ENCODE results near the gene MTCL3.

Gene MTCL3

DNA sequence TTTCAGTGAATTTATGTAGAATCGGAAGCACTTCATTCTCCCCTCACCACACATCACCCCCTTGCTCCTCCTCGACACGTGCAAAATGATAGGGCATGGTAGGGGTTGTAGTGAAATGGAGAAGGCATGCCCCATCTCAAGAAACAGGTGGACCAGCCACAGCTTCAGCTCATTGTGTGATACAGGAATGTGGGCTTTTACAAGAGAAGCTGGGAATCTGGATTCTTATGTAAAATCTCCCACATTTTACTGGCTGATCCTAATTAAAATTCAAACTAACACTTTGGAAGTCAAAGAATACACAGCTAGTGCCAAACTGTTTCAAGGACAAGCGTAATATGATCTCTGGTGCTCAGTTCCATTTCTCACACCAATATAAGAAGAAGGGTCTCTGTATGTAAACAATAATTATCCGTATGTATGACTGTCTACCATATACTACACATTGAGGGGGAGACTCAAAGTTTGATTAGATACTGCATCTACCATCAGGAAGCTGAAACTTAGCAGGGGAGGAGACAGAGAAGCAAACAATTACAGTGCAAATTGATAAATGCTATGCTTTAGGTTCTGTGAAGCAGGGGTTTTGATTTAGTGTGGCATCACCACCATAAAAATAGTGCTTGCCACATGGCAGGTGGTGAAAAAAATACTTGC, 35.6 kb downstream of the MTCL3 start:
- H3K4me3 ChIP-seq (ENCODE audit: low read length): no peak overlapping the region
- no peak overlapping the region for H3K27ac ChIP-seq (ENCODE audit: low read length)
- peak in 1 of 3 donors; percentile 7 for ATAC-seq
- Mint-ChIP-seq H3K9me3 (peaks cover 0 to 2% of the 10 kb centered on the region in 2 donors), H3K4me3 (peak overlapping the region; percentile 62), H3K4me1 (peaks cover 16 to 19% of the 10 kb centered on the region in 2 donors), H3K36me3 (no peaks in the 10 kb centered on the region), H3K27me3 (ENCODE audit: low read depth in 2 of 2) (peaks cover 0 to 4% of the 10 kb centered on the region in 2 donors), H3K27ac (peak overlapping the region; percentile 35 to 62)
- WGBS (ENCODE audit: insufficient coverage): no CpG with 5 or more reads among the region's 5 CpGs
- DNase-seq: peak in 1 of 2 donors; percentile 6
- no peaks in the 10 kb centered on the region for H3K27me3 ChIP-seq (ENCODE audit: control insufficient read depth, insufficient read depth, low read length)
- no peaks in the 10 kb centered on the region for H3K9me3 ChIP-seq (ENCODE audit: control insufficient read depth, insufficient read depth, low read length)
- H3K4me1 ChIP-seq (ENCODE audit: control insufficient read depth, insufficient read depth, low read length): no peaks in the 10 kb centered on the region
- TF ChIP-seq, protein P1, sequence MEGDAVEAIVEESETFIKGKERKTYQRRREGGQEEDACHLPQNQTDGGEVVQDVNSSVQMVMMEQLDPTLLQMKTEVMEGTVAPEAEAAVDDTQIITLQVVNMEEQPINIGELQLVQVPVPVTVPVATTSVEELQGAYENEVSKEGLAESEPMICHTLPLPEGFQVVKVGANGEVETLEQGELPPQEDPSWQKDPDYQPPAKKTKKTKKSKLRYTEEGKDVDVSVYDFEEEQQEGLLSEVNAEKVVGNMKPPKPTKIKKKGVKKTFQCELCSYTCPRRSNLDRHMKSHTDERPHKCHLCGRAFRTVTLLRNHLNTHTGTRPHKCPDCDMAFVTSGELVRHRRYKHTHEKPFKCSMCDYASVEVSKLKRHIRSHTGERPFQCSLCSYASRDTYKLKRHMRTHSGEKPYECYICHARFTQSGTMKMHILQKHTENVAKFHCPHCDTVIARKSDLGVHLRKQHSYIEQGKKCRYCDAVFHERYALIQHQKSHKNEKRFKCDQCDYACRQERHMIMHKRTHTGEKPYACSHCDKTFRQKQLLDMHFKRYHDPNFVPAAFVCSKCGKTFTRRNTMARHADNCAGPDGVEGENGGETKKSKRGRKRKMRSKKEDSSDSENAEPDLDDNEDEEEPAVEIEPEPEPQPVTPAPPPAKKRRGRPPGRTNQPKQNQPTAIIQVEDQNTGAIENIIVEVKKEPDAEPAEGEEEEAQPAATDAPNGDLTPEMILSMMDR (IDR thresholded peaks at IDR 0.05): no peak
- H3K36me3 ChIP-seq (ENCODE audit: control insufficient read depth, insufficient read depth, low read length): no peaks in the 10 kb centered on the region
- intact Hi-C loops (cut with micrococcal nuclease): no loop called here

DNA sequence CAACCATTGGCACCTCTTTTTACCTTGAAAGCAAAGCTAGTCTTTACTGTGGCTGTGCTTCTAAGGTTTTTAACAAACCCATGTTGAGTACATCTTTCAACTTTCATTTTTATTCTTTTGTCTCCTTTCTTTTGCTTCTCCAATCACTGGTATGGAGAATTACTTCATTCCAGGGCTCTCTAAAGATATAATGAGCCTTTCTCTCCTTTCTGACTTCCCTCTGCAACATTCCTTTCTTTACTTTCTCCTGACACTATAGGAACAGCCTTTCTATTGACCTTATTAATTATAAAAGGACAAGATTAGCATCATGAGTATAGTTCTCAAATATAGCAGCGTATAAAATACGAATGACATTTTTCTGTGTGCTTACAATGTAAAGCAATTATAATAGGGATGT, 36.8 kb downstream of the MTCL3 start:
- no peak overlapping the region for H3K4me3 Mint-ChIP-seq
- H3K27me3 Mint-ChIP-seq (ENCODE audit: low read depth in 2 of 2): peaks cover 0 to 7% of the 10 kb centered on the region in 2 donors
- no peaks in the 10 kb centered on the region for H3K9me3 ChIP-seq (ENCODE audit: control insufficient read depth, insufficient read depth, low read length)
- no peaks in the 10 kb centered on the region for H3K4me1 ChIP-seq (ENCODE audit: control insufficient read depth, insufficient read depth, low read length)
- no CpG with 5 or more reads among the region's 2 CpGs for WGBS (ENCODE audit: insufficient coverage)
- TF ChIP-seq, protein P1 (IDR thresholded peaks at IDR 0.05): no peak
- intact Hi-C loops (cut with micrococcal nuclease): no loop called here
- DNase-seq (no peak), ATAC-seq (no peak)
- no peak overlapping the region for H3K27ac Mint-ChIP-seq
- no peak overlapping the region for H3K27ac ChIP-seq (ENCODE audit: low read length)
- H3K36me3 Mint-ChIP-seq: no peaks in the 10 kb centered on the region
- no peaks in the 10 kb centered on the region for H3K36me3 ChIP-seq (ENCODE audit: control insufficient read depth, insufficient read depth, low read length)
- no peaks in the 10 kb centered on the region for H3K27me3 ChIP-seq (ENCODE audit: control insufficient read depth, insufficient read depth, low read length)
- no peak overlapping the region for H3K4me3 ChIP-seq (ENCODE audit: low read length)
- H3K4me1 Mint-ChIP-seq: peaks cover 16 to 19% of the 10 kb centered on the region in 2 donors
- H3K9me3 Mint-ChIP-seq: peaks cover 0 to 3% of the 10 kb centered on the region in 2 donors

DNA sequence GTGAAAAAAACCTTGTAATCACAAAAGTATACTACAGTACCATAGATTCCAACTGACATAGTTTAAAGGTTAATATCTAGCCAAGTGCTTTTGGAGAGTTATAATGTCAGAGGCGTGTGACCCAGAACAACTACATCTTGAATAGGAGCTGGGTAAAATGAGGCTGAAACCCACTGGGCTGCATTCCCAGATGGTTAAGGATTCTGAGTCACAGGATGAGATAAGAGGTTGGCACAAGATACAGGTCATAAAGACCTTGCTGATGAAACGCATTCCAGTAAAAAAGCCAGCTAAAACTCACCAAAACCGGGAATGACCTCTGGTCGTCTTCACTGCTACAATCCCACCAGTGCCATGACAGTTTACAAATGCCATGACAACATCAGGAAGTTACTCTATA, 37.5 kb downstream of the MTCL3 start:
- DNase-seq: no peak

More for the DNA sequence above, 37.5 kb downstream of the MTCL3 start:
- H3K36me3 ChIP-seq (ENCODE audit: control insufficient read depth, insufficient read depth, low read length): no peaks in the 10 kb centered on the region
- H3K4me1 ChIP-seq (ENCODE audit: control insufficient read depth, insufficient read depth, low read length): no peaks in the 10 kb centered on the region
- intact Hi-C loops (cut with micrococcal nuclease): no loop called here
- Mint-ChIP-seq H3K36me3 (no peaks in the 10 kb centered on the region), H3K27ac (no peak overlapping the region), H3K27me3 (ENCODE audit: low read depth in 2 of 2) (peaks cover 0 to 7% of the 10 kb centered on the region in 2 donors), H3K9me3 (peaks cover 0 to 3% of the 10 kb centered on the region in 2 donors), H3K4me3 (no peak overlapping the region), H3K4me1 (peaks cover 16 to 19% of the 10 kb centered on the region in 2 donors)
- no peaks in the 10 kb centered on the region for H3K27me3 ChIP-seq (ENCODE audit: control insufficient read depth, insufficient read depth, low read length)
- no peak overlapping the region for H3K4me3 ChIP-seq (ENCODE audit: low read length)
- H3K27ac ChIP-seq (ENCODE audit: low read length): no peak overlapping the region
- ATAC-seq: no peak
- H3K9me3 ChIP-seq (ENCODE audit: control insufficient read depth, insufficient read depth, low read length): no peaks in the 10 kb centered on the region
- TF ChIP-seq, protein P1 (IDR thresholded peaks at IDR 0.05): no peak
- 94% methylated on average over 4 of the region's 4 CpGs for WGBS (ENCODE audit: insufficient coverage)
